ENCODE measurements around the gene MAPRE2. TPM values are rescaled to one million over a fixed set of nuclear protein-coding genes. Genes with fewer than 3 reads are reported as not detected.

The MAPRE2 gene
- total RNA-seq, 4 donors from 2014 or later = 22.2 to 32.2 (median 24.5) TPM

DNA sequence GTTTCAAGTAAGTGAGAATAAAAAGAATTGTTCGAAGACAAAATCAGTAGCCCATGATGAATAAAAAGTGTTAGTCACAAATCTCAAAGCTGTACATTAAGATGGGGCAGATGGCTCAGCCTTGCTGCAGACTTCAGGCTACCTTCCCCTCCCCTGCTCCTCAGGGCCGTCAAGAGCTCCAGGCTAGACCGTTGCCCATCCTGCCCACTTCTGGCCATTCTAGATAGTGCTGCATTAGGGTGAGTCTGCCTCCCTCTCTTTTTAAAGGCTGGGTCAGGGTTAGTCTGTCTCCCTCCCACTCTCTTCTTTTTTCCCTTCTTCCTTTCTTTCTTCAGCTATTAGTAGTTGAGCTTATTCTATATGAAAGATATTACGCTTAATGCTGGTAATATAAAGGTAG is 86.0 kb downstream of the MAPRE2 start:
- Histone ChIP-seq H3K4me1 (peaks cover 9 to 15% (median 14%) of the 10 kb centered on the region in 4 donors), H3K36me3 (peaks cover 13 to 51% (median 36%) of the 10 kb centered on the region in 4 donors), H3K9me3 (no peaks in the 10 kb centered on the region), H3K27ac (replicated peaks in 1 of 4) (no peak overlapping the region), H3K27me3 (no peaks in the 10 kb centered on the region), H3K4me3 (no peak overlapping the region)
- 80% methylated on average over 4 of the region's 4 CpGs for WGBS
- no peak for DNase-seq (ENCODE audit: extremely low spot score)
- TF ChIP-seq EP300 (IDR thresholded peaks at IDR 0.05) = no peak
- TF ChIP-seq, protein P1, sequence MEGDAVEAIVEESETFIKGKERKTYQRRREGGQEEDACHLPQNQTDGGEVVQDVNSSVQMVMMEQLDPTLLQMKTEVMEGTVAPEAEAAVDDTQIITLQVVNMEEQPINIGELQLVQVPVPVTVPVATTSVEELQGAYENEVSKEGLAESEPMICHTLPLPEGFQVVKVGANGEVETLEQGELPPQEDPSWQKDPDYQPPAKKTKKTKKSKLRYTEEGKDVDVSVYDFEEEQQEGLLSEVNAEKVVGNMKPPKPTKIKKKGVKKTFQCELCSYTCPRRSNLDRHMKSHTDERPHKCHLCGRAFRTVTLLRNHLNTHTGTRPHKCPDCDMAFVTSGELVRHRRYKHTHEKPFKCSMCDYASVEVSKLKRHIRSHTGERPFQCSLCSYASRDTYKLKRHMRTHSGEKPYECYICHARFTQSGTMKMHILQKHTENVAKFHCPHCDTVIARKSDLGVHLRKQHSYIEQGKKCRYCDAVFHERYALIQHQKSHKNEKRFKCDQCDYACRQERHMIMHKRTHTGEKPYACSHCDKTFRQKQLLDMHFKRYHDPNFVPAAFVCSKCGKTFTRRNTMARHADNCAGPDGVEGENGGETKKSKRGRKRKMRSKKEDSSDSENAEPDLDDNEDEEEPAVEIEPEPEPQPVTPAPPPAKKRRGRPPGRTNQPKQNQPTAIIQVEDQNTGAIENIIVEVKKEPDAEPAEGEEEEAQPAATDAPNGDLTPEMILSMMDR (IDR thresholded peaks at IDR 0.05) = no peak
- no peak for TF ChIP-seq POLR2AphosphoS5 (IDR thresholded peaks at IDR 0.05)
- TF ChIP-seq POLR2A (IDR thresholded peaks at IDR 0.05; ENCODE audit: low read depth) = no peak
- intact Hi-C loops (cut with DNase I) = no loop called here

DNA sequence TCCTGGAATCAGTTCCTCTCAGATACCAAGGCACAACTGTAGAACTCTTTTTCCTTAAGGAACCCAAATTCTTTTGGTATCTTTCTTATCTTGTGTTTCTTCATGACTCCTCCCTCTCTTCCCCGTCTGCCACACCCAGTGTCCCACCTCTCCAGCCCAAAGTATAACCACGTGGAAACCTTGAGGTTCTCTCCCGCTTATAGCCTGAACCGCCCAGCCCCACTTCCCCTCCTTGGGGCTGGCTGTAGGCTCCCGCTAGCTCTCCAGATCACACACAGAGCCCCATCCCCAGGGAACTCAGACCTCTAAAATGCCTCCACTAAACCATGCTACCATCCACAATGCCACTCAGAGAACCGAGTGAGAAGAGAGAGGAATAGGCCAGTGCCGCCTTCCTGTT is 87.5 kb downstream of the MAPRE2 start:
- 96% methylated on average over 7 of the region's 7 CpGs for WGBS
- peaks cover 13 to 66% (median 51%) of the 10 kb centered on the region in 4 donors for H3K36me3 ChIP-seq
- H3K9me3 ChIP-seq = no peaks in the 10 kb centered on the region
- no peak overlapping the region for H3K4me3 ChIP-seq
- DNase-seq (ENCODE audit: extremely low spot score) = no peak
- no peaks in the 10 kb centered on the region for H3K27me3 ChIP-seq
- intact Hi-C loops (cut with DNase I) = no loop called here
- TF ChIP-seq EP300 (IDR thresholded peaks at IDR 0.05) (no peak), POLR2A (IDR thresholded peaks at IDR 0.05; ENCODE audit: low read depth) (no peak), POLR2AphosphoS5 (IDR thresholded peaks at IDR 0.05) (no peak)
- TF ChIP-seq, protein P1 (IDR thresholded peaks at IDR 0.05) = no peak
- H3K27ac ChIP-seq (replicated peaks in 1 of 4) = no peak overlapping the region
- H3K4me1 ChIP-seq = peaks cover 7 to 19% (median 15%) of the 10 kb centered on the region in 4 donors

DNA sequence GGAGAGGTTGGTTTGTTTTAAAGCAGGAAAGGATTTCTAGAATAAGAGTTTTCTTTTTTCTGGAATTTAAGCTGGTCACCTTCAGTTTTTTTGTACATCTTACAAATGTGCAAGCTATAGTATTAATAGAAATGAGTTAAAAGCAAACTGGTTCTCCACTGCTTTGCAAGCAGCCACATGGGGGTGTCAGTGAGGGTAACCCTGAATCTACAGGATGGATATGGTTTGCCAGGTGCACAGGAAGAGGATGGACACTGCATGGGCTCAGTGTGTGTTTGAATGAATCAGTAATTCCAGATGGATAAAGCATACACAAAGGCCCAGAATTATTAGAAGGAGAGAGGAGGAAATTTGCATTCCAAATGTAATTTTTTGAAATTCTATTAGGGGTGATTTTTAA is 89.0 kb downstream of the MAPRE2 start:
- Histone ChIP-seq H3K36me3 (peaks cover 13 to 79% (median 59%) of the 10 kb centered on the region in 4 donors), H3K27ac (replicated peaks in 1 of 4) (no peak overlapping the region), H3K4me1 (peaks cover 7 to 28% (median 17%) of the 10 kb centered on the region in 4 donors), H3K9me3 (no peaks in the 10 kb centered on the region), H3K27me3 (no peaks in the 10 kb centered on the region), H3K4me3 (no peak overlapping the region)
- TF ChIP-seq POLR2A (IDR thresholded peaks at IDR 0.05; ENCODE audit: low read depth) = no peak
- TF ChIP-seq, protein P1 (IDR thresholded peaks at IDR 0.05) = no peak
- TF ChIP-seq POLR2AphosphoS5 (IDR thresholded peaks at IDR 0.05) = no peak
- no peak for TF ChIP-seq EP300 (IDR thresholded peaks at IDR 0.05)
- intact Hi-C loops (cut with DNase I) = no loop called here
- DNase-seq (ENCODE audit: extremely low spot score) = no peak

DNA sequence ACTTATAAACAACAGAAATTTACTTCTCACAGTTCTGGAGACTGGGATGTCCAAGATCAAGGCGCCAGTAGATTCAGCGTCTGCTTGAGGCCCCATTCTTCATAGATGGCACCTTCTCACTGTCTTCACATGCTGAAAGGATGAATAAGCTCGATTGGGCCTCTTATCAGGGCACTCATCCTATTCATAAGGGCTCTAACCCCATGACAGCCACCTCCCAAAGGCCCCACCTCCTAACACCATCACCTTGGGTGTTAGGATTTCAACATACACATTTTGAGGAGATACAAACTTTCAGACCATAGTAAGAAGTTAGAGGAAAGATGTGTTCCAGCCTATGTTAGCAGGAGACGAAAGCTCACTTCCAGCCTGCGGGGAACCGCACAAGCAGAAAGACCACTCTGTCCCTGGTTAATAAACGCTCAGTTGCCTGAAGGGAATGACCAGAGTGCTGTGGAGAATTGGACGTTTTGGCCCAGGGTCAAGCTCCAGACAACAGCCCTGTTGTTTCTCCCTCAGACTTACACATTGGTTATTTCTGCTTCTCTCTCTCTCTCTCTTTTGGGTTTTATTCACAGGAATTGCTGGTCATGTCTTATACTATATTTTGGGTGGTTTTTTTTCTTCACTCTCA is 90.3 kb downstream of the MAPRE2 start:
- TF ChIP-seq EP300 (IDR thresholded peaks at IDR 0.05) = no peak
- TF ChIP-seq, protein P1 (IDR thresholded peaks at IDR 0.05) = no peak
- TF ChIP-seq POLR2AphosphoS5 (IDR thresholded peaks at IDR 0.05) = no peak
- TF ChIP-seq POLR2A (IDR thresholded peaks at IDR 0.05; ENCODE audit: low read depth) = no peak
- DNase-seq (ENCODE audit: extremely low spot score) = no peak
- no peaks in the 10 kb centered on the region for H3K9me3 ChIP-seq
- WGBS = 85% methylated on average over 8 of the region's 8 CpGs
- peaks cover 13 to 91% (median 68%) of the 10 kb centered on the region in 4 donors for H3K36me3 ChIP-seq
- H3K4me1 ChIP-seq = peaks cover 7 to 30% (median 20%) of the 10 kb centered on the region in 4 donors
- peak overlapping the region; percentile 3 to 22 (median 9) for H3K27ac ChIP-seq (replicated peaks in 1 of 4)
- H3K4me3 ChIP-seq = no peak overlapping the region
- intact Hi-C loops (cut with DNase I) = no loop called here
- no peaks in the 10 kb centered on the region for H3K27me3 ChIP-seq
